SK-N-SH (cell line): Measurements from ENCODE around the gene SREK1. TPM values are rescaled to one million over a fixed set of nuclear protein-coding genes. Genes with fewer than 3 reads are reported as not detected.
"Not testable (repeated sequence)": the region's sequence is repeated elsewhere in the genome, so short reads cannot be mapped to it uniquely, and the experiment has no call there.

Experiments
- CTCF ChIA-PET: fragments of 300-600, 350-600 bp; formaldehyde crosslinking; extraction: SDS; loops from one replicate; lab custom pipeline; 2021; lab: Yijun Ruan, JAX
- POLR2A ChIA-PET: fragments of 350-600 bp; sonication (Branson Sonifier 250); formaldehyde crosslinking; extraction: SDS; loops from one replicate; lab custom pipeline; 2020; ENCODE audit warnings: antibody characterized with exemption, inconsistent platforms; lab: Yijun Ruan, JAX
- DNase-seq: peaks from one replicate; pipeline ENCODE4 v3.0.0; 2012
- H2AFZ ChIP-seq: fragments of 200-600 bp; sonication (generic); 2 replicates; pipeline ENCODE4 v1.8.1; 2016; ENCODE audit warnings: antibody characterized with exemption, mild to moderate bottlenecking, low read depth
- H3F3A ChIP-seq: fragments of 200-600 bp; sonication (generic); replicated peaks from 2 replicates; pipeline ENCODE3; 2016; ENCODE audit warnings: antibody characterized with exemption, mild to moderate bottlenecking; ENCODE audit not compliant: insufficient read depth
- H3K27ac ChIP-seq, 2 experiments: fragments of 200-500 bp in 1 of 2; fragments of 200-600 bp in 1 of 2; sonication (Bioruptor generic) in 1 of 2; sonication (generic), shearing (Covaris generic) in 1 of 2; 2 replicates each; pipeline versions ENCODE4 v1.5.1 to v1.6.1; 2014 to 2016; ENCODE audit warnings: low read depth in 2 of 2, inconsistent platforms in 1 of 2, low read length in 1 of 2, mild to moderate bottlenecking in 1 of 2, mixed read lengths in 1 of 2
- H3K27me3 ChIP-seq: fragments of 200-600 bp; sonication (generic), shearing (Covaris generic); 2 replicates; pipeline ENCODE4 v1.6.1; 2016; ENCODE audit warnings: mixed run types; ENCODE audit not compliant: insufficient read depth
- H3K36me3 ChIP-seq, 2 experiments: fragments of 200-500 bp in 1 of 2; fragments of 200-600 bp in 1 of 2; sonication (Bioruptor generic) in 1 of 2; sonication (generic) in 1 of 2; replicated peaks in 1 of 2; 2 replicates each; pipeline versions ENCODE3 to v1.5.1; 2014 to 2016; ENCODE audit warnings: low read length in 1 of 2, mild to moderate bottlenecking in 1 of 2; ENCODE audit not compliant: insufficient read depth in 2 of 2, control insufficient read depth in 1 of 2
- H3K4me1 ChIP-seq, 2 experiments: fragments of 200-500 bp in 1 of 2; fragments of 200-600 bp in 1 of 2; sonication (Bioruptor generic) in 1 of 2; sonication (generic), shearing (Covaris generic) in 1 of 2; 2 replicates each; pipeline versions ENCODE4 v1.5.1 to v1.6.1; 2014 to 2016; ENCODE audit warnings: low read depth in 1 of 2, low read length in 1 of 2, mixed run types in 1 of 2; ENCODE audit not compliant: insufficient read depth in 2 of 2, control insufficient read depth in 1 of 2
- H3K4me2 ChIP-seq: fragments of 200-600 bp; sonication (generic), shearing (Covaris generic); 2 replicates; pipeline ENCODE4 v1.6.1; 2017; ENCODE audit warnings: mixed run types
- H3K4me3 ChIP-seq, 2 experiments: fragments of 200-500 bp in 1 of 2; fragments of 200-600 bp in 1 of 2; sonication (Bioruptor generic) in 1 of 2; sonication (generic), shearing (Covaris generic) in 1 of 2; 2 replicates each; pipeline versions ENCODE4 v1.5.1 to v1.8.1; 2014 to 2016; ENCODE audit warnings: low read depth in 2 of 2, inconsistent platforms in 1 of 2, low read length in 1 of 2, mild to moderate bottlenecking in 1 of 2, mixed read lengths in 1 of 2, moderate library complexity in 1 of 2
- H3K79me2 ChIP-seq: fragments of 200-600 bp; sonication (generic); 2 replicates; pipeline ENCODE4 v1.8.1; 2017; ENCODE audit warnings: mild to moderate bottlenecking; ENCODE audit not compliant: insufficient read depth
- H3K9ac ChIP-seq: fragments of 200-600 bp; sonication (generic); 2 replicates; pipeline ENCODE4 v1.6.1; 2017; ENCODE audit warnings: mixed run types
- H3K9me2 ChIP-seq: fragments of 200-600 bp; sonication (generic); 2 replicates; pipeline ENCODE4 v1.6.1; 2017; ENCODE audit warnings: mixed run types
- H3K9me3 ChIP-seq: fragments of 200-600 bp; sonication (generic); 2 replicates; pipeline ENCODE4 v1.6.1; 2017; ENCODE audit warnings: mixed run types, mild to moderate bottlenecking, moderate library complexity
- H4K20me1 ChIP-seq: fragments of 200-600 bp; sonication (generic); 2 replicates; pipeline ENCODE4 v1.6.1; 2017; ENCODE audit warnings: mild to moderate bottlenecking, mixed run types; ENCODE audit not compliant: insufficient read depth
- EP300 ChIP-seq, 2 experiments: IDR thresholded peaks; 2 replicates each; pipeline versions ENCODE4 v1.4.0 to v1.6.1; 2012; ENCODE audit warnings: borderline replicate concordance in 1 of 2, low read depth in 1 of 2, low read length in 1 of 2
- JUND ChIP-seq: IDR thresholded peaks from 2 replicates; pipeline ENCODE4 v1.4.0; 2012
- NRF1 ChIP-seq: IDR thresholded peaks from 2 replicates; pipeline ENCODE4 v1.6.1; 2012; ENCODE audit warnings: low read depth, mild to moderate bottlenecking, low read length
- RFX5 ChIP-seq: IDR thresholded peaks from 2 replicates; pipeline ENCODE4 v1.6.1; 2012; ENCODE audit warnings: mild to moderate bottlenecking, improper control_type of control experiment, low read length
- SIN3A ChIP-seq: IDR thresholded peaks from 2 replicates; pipeline ENCODE4 v1.6.1; 2012; ENCODE audit warnings: low read depth, mild to moderate bottlenecking, low read length, moderate library complexity, borderline replicate concordance
- TCF12 ChIP-seq: IDR thresholded peaks from 2 replicates; pipeline ENCODE4 v1.4.0; 2012
- TEAD4 ChIP-seq: IDR thresholded peaks from 2 replicates; pipeline ENCODE4 v1.4.0; 2012; ENCODE audit warnings: mild to moderate bottlenecking, borderline replicate concordance; ENCODE audit not compliant: insufficient read depth
- WGBS: methylation state at CpG from one replicate; pipeline ENCODE4 v1.1.6; 2017; ENCODE audit warnings: low lambda C conversion rate; 5-methylcytosine and 5-hydroxymethylcytosine counted together
- polyA plus RNA-seq, 3 experiments: library from polyadenylated mRNA; depleted of rRNA; stranded (reverse); fragments of >200 nt; gene quantifications; 2 replicates each; pipeline ENCODE4 v1.2.3, GENCODE V29; 2012
- TF ChIP-seq, protein P1 (sequence below): fragments of 150-350 bp; IDR thresholded peaks from 2 replicates; pipeline ENCODE4 v1.6.1; 2017; ENCODE audit warnings: antibody characterized with exemption, low read length, low read depth, borderline replicate concordance

SREK1 gene
- polyA plus RNA-seq, 1 of the 3 experiments (the other 2 are of a cell fraction), result 17.5 TPM

DNA sequence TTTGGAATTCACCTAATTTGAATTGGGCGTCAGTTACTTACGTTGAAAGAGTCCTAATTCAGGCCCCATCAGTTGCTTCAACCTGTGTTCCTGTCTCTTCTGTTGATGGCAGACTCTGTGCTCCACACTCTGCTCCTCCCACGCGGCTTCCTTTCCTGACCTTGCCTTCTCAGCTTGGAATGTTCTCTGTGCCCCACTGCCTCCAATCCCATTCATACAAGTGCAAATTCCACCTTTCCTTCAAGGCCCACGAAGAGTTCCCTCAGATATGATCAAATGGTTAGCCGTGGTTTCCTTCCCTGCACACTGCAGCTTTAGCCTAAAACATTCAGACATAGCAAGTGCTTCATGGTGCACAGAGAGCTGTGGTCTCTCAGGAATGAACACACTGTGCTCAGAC lies 65.7 kb downstream of the SREK1 start:
- no peak overlapping the region for H3K4me3 ChIP-seq
- no peaks in the 10 kb centered on the region for H3F3A ChIP-seq
- TF ChIP-seq TCF12 (no peak), EP300 (IDR thresholded peaks at IDR 0.05; ENCODE audit: borderline replicate concordance in 1 of 2, low read depth in 1 of 2, low read length in 1 of 2) (no peak)
- TF ChIP-seq, protein P1, sequence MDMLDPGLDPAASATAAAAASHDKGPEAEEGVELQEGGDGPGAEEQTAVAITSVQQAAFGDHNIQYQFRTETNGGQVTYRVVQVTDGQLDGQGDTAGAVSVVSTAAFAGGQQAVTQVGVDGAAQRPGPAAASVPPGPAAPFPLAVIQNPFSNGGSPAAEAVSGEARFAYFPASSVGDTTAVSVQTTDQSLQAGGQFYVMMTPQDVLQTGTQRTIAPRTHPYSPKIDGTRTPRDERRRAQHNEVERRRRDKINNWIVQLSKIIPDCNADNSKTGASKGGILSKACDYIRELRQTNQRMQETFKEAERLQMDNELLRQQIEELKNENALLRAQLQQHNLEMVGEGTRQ, result no peak
- no peaks in the 10 kb centered on the region for H3K9me3 ChIP-seq
- POLR2A ChIA-PET, result no interaction called here
- H3K27me3 ChIP-seq, result no peaks in the 10 kb centered on the region
- H3K36me3 ChIP-seq, result no peaks in the 10 kb centered on the region
- WGBS, result 85% methylated on average over 6 of the region's 6 CpGs
- no peak overlapping the region for H2AFZ ChIP-seq
- no peak overlapping the region for H3K27ac ChIP-seq
- H3K79me2 ChIP-seq, result no peaks in the 10 kb centered on the region
- no peak overlapping the region for H3K4me2 ChIP-seq
- CTCF ChIA-PET, result no interaction called here
- no peak overlapping the region for H3K9ac ChIP-seq
- no peaks in the 10 kb centered on the region for H3K4me1 ChIP-seq
- no peak for DNase-seq
- no peaks in the 10 kb centered on the region for H4K20me1 ChIP-seq
- no peaks in the 10 kb centered on the region for H3K9me2 ChIP-seq

DNA sequence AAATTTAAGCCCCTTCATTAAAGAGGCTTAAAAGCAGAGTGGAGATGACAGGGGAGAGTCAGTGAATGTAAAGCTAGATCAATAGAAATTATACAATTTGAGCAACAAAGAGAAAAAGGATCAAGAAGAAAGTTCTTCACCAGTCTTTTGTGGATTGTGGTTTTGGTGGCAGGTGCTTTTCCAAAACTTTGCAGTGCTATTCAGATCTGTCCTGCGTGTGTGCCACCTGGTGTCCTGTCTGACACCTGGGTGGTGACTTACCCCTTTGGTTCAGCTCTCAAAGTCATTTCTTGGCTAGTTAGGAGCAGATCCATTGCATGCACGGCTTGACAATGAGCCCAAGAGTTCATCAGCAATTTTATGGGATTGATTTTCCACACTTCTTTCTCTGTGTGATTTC lies 69.4 kb downstream of the SREK1 start:
- CTCF ChIA-PET, result no interaction called here
- WGBS, result 25% methylated on average over 2 of the region's 2 CpGs
- TF ChIP-seq NRF1, result no peak
- no peak for TF ChIP-seq JUND
- TF ChIP-seq TEAD4, result no peak
- no peak for TF ChIP-seq SIN3A
- TF ChIP-seq, protein P1, result no peak

DNA sequence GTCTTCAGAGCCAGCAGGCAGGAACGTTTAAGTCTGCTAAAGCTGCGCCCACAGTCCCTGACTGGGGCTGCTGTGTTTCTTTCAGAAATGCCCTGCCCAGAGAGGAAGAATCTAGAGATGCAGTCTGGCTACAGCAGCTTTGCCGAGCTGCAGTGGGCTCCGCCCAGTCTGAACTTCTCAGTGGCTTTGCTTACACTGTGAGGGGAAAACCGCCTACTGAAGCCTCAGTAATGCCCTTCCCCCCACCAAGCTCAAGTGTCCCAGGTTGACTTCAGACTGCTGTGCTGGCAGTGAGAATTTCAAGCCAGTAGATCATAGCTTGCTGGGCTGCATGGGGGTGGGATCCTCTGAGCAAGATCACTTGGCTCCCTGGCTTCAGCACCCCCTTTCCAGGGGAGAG lies 78.4 kb downstream of the SREK1 start:
- Histone ChIP-seq H3K27me3 (no peaks in the 10 kb centered on the region), H3K9me2 (no peaks in the 10 kb centered on the region), H3K4me1 (no peaks in the 10 kb centered on the region; a peak in 2 of 4 replicates), H2AFZ (no peak overlapping the region), H3K9me3 (no peaks in the 10 kb centered on the region), H3K36me3 (no peaks in the 10 kb centered on the region), H4K20me1 (no peaks in the 10 kb centered on the region), H3K79me2 (no peaks in the 10 kb centered on the region), H3K4me2 (no peak overlapping the region)
- ChIA-PET POLR2A (no interaction called here), CTCF (no interaction called here)
- DNase-seq, result no peak
- TF ChIP-seq RFX5, result no peak
- TF ChIP-seq, all 33 proteins: peak for 0
- Histone ChIP-seq H3K9ac (no peak overlapping the region), H3K27ac (no peak overlapping the region), H3F3A (no peaks in the 10 kb centered on the region), H3K4me3 (no peak overlapping the region)
- WGBS, result 80% methylated on average over 1 of the region's 5 CpGs

More for the DNA sequence above, 69.4 kb downstream of the SREK1 start:
- Histone ChIP-seq H3F3A (no peaks in the 10 kb centered on the region), H3K9me3 (no peaks in the 10 kb centered on the region), H3K27ac (no peak overlapping the region), H3K4me2 (no peak overlapping the region), H3K4me3 (no peak overlapping the region), H3K9me2 (no peaks in the 10 kb centered on the region), H2AFZ (no peak overlapping the region), H3K79me2 (no peaks in the 10 kb centered on the region), H3K4me1 (no peaks in the 10 kb centered on the region; a peak in 1 of 4 replicates), H3K27me3 (no peaks in the 10 kb centered on the region), H4K20me1 (no peaks in the 10 kb centered on the region), H3K36me3 (no peaks in the 10 kb centered on the region), H3K9ac (no peak overlapping the region)
- POLR2A ChIA-PET, result no interaction called here
- DNase-seq, result no peak

DNA sequence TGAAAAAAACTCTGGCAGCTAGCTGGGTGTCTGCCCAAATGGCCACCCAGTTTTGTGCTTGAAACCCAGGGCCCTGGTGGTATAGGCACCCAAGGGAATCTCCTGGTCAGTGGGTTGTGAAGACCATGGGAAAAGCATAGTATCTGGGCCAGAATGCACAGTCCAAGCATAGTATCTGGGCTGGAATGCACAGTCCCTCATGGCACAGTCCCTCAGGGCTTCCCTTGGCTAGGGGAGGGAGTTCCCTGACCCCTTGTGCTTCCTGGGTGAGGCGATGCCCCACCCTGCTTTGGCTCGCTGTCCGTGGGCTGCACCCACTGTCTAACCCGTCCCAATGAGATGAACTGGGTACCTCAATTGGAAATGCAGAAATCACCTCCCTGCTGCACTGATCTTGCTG lies 78.8 kb downstream of the SREK1 start:
- WGBS, result 70% methylated on average over 1 of the region's 4 CpGs
- H3K4me3 ChIP-seq, H3K4me2 ChIP-seq, POLR2A ChIA-PET, H3K9ac ChIP-seq, H3F3A ChIP-seq, H3K79me2 ChIP-seq, H3K4me1 ChIP-seq, H3K27me3 ChIP-seq, DNase-seq, H3K9me3 ChIP-seq, H3K27ac ChIP-seq, H4K20me1 ChIP-seq, H2AFZ ChIP-seq, CTCF ChIA-PET, H3K9me2 ChIP-seq, H3K36me3 ChIP-seq: not testable (repeated sequence)
